ENCODE data around the gene EIF1AY. TPM values are rescaled to one million over a fixed set of nuclear protein-coding genes. Genes with fewer than 3 reads are reported as not detected.

Gene EIF1AY
- total and polyA plus RNA-seq, 2 of the 4 experiments (the other 2 are of a cell fraction): not detected

- no peak overlapping the region for H3K27ac ChIP-seq (ENCODE audit: insufficient read depth, low read length)
- no peak overlapping the region for H3K23ac ChIP-seq (ENCODE audit: low read depth, low read length)
- dilution Hi-C loops (cut with HindIII; ENCODE audit: low sequenced_read_pairs, unreplicated experiment): no loop called here
- no peak overlapping the region for H3K56ac ChIP-seq (ENCODE audit: extremely low read depth, insufficient read depth, low read length)
- H3K9me3 ChIP-seq (ENCODE audit: control insufficient read depth, insufficient read depth, low read length): no peaks in the 10 kb centered on the region
- in situ Hi-C loops (cut with MboI; ENCODE audit: low sequenced_read_pairs): no loop called here
- ChIA-PET CTCF (no interaction called here), POLR2A (ENCODE audit: unreplicated experiment) (no interaction called here)
- no peak for TF ChIP-seq USF2 (IDR thresholded peaks at IDR 0.05; ENCODE audit: low read depth, low read length)
- TF ChIP-seq CEBPB (IDR thresholded peaks at IDR 0.05; ENCODE audit: low read depth, low read length): no peak
- no peak for TF ChIP-seq BHLHE40 (IDR thresholded peaks at IDR 0.05; ENCODE audit: low read depth, low read length)
- TF ChIP-seq POLR2A (IDR thresholded peaks at IDR 0.05; ENCODE audit: low read depth, low read length): no peak
- TF ChIP-seq MXI1 (IDR thresholded peaks at IDR 0.05; ENCODE audit: borderline replicate concordance, low read depth, low read length): no peak
- TF ChIP-seq FOS (IDR thresholded peaks at IDR 0.05; ENCODE audit: low read depth, low read length): no peak
- TF ChIP-seq MAFK (IDR thresholded peaks at IDR 0.05; ENCODE audit: low read depth, low read length): no peak
- no peak for TF ChIP-seq RCOR1 (IDR thresholded peaks at IDR 0.05; ENCODE audit: insufficient replicate concordance, low read length)
- TF ChIP-seq RAD21 (IDR thresholded peaks at IDR 0.05; ENCODE audit: low read length): no peak
- no peak for TF ChIP-seq CHD1 (IDR thresholded peaks at IDR 0.05; ENCODE audit: low read depth, low read length)
- no peak for TF ChIP-seq NFE2L2 (IDR thresholded peaks at IDR 0.05; ENCODE audit: low read depth, low read length)
- TF ChIP-seq RFX5 (IDR thresholded peaks at IDR 0.05; ENCODE audit: low read depth, low read length): no peak
- no peak overlapping the region for H2BK5ac ChIP-seq (ENCODE audit: low read depth, low read length, poor library complexity, severe bottlenecking)
- H3K79me1 ChIP-seq (ENCODE audit: low read depth in 1 of 2, low read length in 2 of 2): no peaks in the 10 kb centered on the region
- no peak overlapping the region for H2AK9ac ChIP-seq (replicated peaks; ENCODE audit: low read depth, low read length, poor library complexity)
- DNase-seq: no peak
- no peak overlapping the region for H4K5ac ChIP-seq (ENCODE audit: low read depth, low read length)
- H3K4me2 ChIP-seq (ENCODE audit: low read depth, low read length): no peak overlapping the region
- no peak overlapping the region for H4K91ac ChIP-seq (ENCODE audit: insufficient read depth, low read depth, low read length)
- H2BK20ac ChIP-seq (ENCODE audit: low read depth, low read length): no peak overlapping the region
- intact Hi-C loops (cut with micrococcal nuclease): no loop called here
- no peak overlapping the region for H3K9ac ChIP-seq (ENCODE audit: low read depth, low read length)
- WGBS, 2 experiments (ENCODE audit: extremely low coverage in 2 of 2, insufficient read length in 1 of 2): no CpG with 5 or more reads among the region's 2 CpGs
- no peak for ATAC-seq (ENCODE audit: low read depth)
- no peak overlapping the region for H3K18ac ChIP-seq (ENCODE audit: low read depth, low read length)
- no peak overlapping the region for H3K4ac ChIP-seq (ENCODE audit: low read depth, low read length)
- H3K9me1 ChIP-seq (ENCODE audit: insufficient read depth, low read length): no peaks in the 10 kb centered on the region
- no peak overlapping the region for H4K8ac ChIP-seq (ENCODE audit: low read depth in 2 of 2, low read length in 2 of 2)
- H3K4me3 ChIP-seq (ENCODE audit: insufficient read depth, low read depth, low read length): no peak overlapping the region
- BruUV-seq (replicated peaks): no TSS peak
- no peak overlapping the region for H2AFZ ChIP-seq (replicated peaks; ENCODE audit: low read length, poor library complexity)
- no peaks in the 10 kb centered on the region for H3K36me3 ChIP-seq (ENCODE audit: control insufficient read depth, insufficient read depth, low read length)
- no peak overlapping the region for H2AK5ac ChIP-seq (ENCODE audit: low read depth, low read length)
- no peak overlapping the region for H3K14ac ChIP-seq (replicated peaks; ENCODE audit: low read depth, low read length)
- no peaks in the 10 kb centered on the region for H3K27me3 ChIP-seq (ENCODE audit: control insufficient read depth, insufficient read depth, low read length)
- H2BK15ac ChIP-seq (ENCODE audit: low read depth, low read length): no peak overlapping the region
- no peak overlapping the region for H2BK120ac ChIP-seq (ENCODE audit: low read depth, low read length)
- no peaks in the 10 kb centered on the region for H3K4me1 ChIP-seq (ENCODE audit: control insufficient read depth, insufficient read depth, low read length)
- no peaks in the 10 kb centered on the region for H4K20me1 ChIP-seq (ENCODE audit: insufficient read depth, low read length)
These were observed 29.5 kb upstream of the EIF1AY start for GRCh38 chrY:20546071-20546470.

Measured in IMR-90 (cell line).